ENCODE measurements around the gene PHC3.

The PHC3 gene

DNA sequence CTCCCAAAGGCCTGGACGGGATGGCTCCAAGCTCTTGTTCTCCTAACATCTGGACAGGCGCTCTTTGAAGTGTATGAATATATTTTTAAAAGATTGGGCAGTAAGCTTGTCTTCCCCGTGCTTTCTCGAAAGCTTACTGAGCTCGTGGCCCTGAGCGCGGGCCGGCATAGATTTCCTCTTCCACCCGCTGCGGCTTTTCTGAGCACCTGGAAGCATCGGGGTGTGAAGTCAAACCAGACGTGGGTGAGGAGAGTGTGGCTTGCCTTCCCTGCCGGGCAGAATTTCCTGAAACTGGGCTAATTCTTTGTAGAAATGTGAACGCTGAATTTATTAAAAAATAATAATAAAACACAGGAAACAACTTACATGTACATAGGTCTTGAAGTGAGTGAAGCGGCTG, 117.8 kb downstream of the PHC3 start:
- H3K27ac ChIP-seq (ENCODE audit: low read depth, low read length) = no peak overlapping the region
- peaks cover 0 to 16% of the 10 kb centered on the region in 2 donors for H3K36me3 ChIP-seq (ENCODE audit: control insufficient read depth in 1 of 2, insufficient read depth in 2 of 2, low read length in 2 of 2)
- no peaks in the 10 kb centered on the region for H3K27me3 ChIP-seq (ENCODE audit: control insufficient read depth in 1 of 2, insufficient read depth in 2 of 2, low read length in 2 of 2)
- no peak overlapping the region for H3K4me3 ChIP-seq (ENCODE audit: low read depth in 1 of 2, low read length in 2 of 2)
- no peaks in the 10 kb centered on the region for H3K9me3 ChIP-seq (ENCODE audit: control insufficient read depth in 1 of 2, low read length in 2 of 2)
- H3K9ac ChIP-seq (ENCODE audit: low read depth in 1 of 2, low read length in 2 of 2) = no peak overlapping the region
- no peaks in the 10 kb centered on the region for H3K4me1 ChIP-seq (ENCODE audit: control insufficient read depth in 1 of 2, insufficient read depth in 2 of 2, low read length in 2 of 2)

DNA sequence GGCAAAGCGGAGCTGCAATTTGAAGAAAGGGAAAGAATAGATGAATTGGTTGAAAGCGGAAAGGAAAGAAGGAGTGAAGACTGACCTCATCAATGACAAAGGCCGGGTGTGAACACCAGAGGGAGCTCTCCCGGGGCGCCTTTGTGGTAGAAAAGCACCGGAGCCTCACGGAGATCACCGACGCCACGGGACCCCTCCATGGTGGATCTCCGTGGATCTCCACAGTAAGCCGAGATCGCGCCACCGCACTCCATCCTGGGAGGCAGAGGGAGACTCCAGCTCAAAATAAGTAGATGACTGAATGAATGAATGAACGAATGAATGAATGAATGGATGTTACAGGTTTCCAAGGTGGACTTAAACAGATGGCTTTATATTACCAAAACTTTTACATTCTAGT, 118.8 kb downstream of the PHC3 start:
- Histone ChIP-seq H3K9me3 (ENCODE audit: control insufficient read depth in 1 of 2, low read length in 2 of 2) (no peaks in the 10 kb centered on the region), H3K4me3 (ENCODE audit: low read depth in 1 of 2, low read length in 2 of 2) (no peak overlapping the region), H3K27me3 (ENCODE audit: control insufficient read depth in 1 of 2, insufficient read depth in 2 of 2, low read length in 2 of 2) (no peaks in the 10 kb centered on the region), H3K27ac (ENCODE audit: low read depth, low read length) (no peak overlapping the region), H3K9ac (ENCODE audit: low read depth in 1 of 2, low read length in 2 of 2) (no peak overlapping the region), H3K36me3 (ENCODE audit: control insufficient read depth in 1 of 2, insufficient read depth in 2 of 2, low read length in 2 of 2) (peaks cover 0 to 16% of the 10 kb centered on the region in 2 donors), H3K4me1 (ENCODE audit: control insufficient read depth in 1 of 2, insufficient read depth in 2 of 2, low read length in 2 of 2) (peaks cover 7 to 9% of the 10 kb centered on the region in 2 donors)

GRCh38 chr3:170062068-170062467, 119.5 kb downstream of the PHC3 start:
- Histone ChIP-seq H3K9me3 (ENCODE audit: control insufficient read depth in 1 of 2, low read length in 2 of 2) (no peaks in the 10 kb centered on the region), H3K27ac (ENCODE audit: low read depth, low read length) (no peak overlapping the region), H3K4me1 (ENCODE audit: control insufficient read depth in 1 of 2, insufficient read depth in 2 of 2, low read length in 2 of 2) (peaks cover 14 to 16% of the 10 kb centered on the region in 2 donors), H3K36me3 (ENCODE audit: control insufficient read depth in 1 of 2, insufficient read depth in 2 of 2, low read length in 2 of 2) (peaks cover 0 to 16% of the 10 kb centered on the region in 2 donors), H3K9ac (ENCODE audit: low read depth in 1 of 2, low read length in 2 of 2) (no peak overlapping the region), H3K27me3 (ENCODE audit: control insufficient read depth in 1 of 2, insufficient read depth in 2 of 2, low read length in 2 of 2) (no peaks in the 10 kb centered on the region), H3K4me3 (ENCODE audit: low read depth in 1 of 2, low read length in 2 of 2) (no peak overlapping the region)

DNA sequence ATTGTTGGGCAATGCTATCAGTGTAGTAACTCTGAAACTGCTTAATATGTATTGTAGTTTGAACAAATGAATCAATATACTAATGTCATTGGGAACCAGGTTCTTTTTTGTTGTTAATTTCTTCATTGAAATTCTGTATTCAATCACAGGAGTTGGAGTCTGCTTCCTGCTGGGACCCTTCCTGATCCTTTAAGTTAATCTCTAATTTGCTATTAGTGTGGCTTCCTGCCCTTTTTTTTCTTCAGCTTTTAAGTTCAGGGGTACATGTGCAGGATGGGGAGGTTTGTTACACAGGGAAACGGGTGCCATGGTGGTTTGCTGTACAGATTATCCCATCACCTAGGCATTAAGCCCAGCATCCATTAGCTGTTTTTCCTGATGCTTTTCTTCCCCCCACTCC, 122.1 kb downstream of the PHC3 start:
- Histone ChIP-seq H3K4me1 (ENCODE audit: control insufficient read depth in 1 of 2, insufficient read depth in 2 of 2, low read length in 2 of 2) (peaks cover 15 to 27% of the 10 kb centered on the region in 2 donors), H3K9me3 (ENCODE audit: control insufficient read depth in 1 of 2, low read length in 2 of 2) (no peaks in the 10 kb centered on the region), H3K27ac (ENCODE audit: low read depth, low read length) (no peak overlapping the region)

GRCh38 chr3:170058127-170058526, 123.4 kb downstream of the PHC3 start:
- H3K27me3 ChIP-seq (ENCODE audit: control insufficient read depth in 1 of 2, insufficient read depth in 2 of 2, low read length in 2 of 2) = no peaks in the 10 kb centered on the region
- H3K4me3 ChIP-seq (ENCODE audit: low read depth in 1 of 2, low read length in 2 of 2) = no peak overlapping the region
- no peaks in the 10 kb centered on the region for H3K9me3 ChIP-seq (ENCODE audit: control insufficient read depth in 1 of 2, low read length in 2 of 2)
- no peak overlapping the region for H3K9ac ChIP-seq (ENCODE audit: low read depth in 1 of 2, low read length in 2 of 2)
- no peak overlapping the region for H3K27ac ChIP-seq (ENCODE audit: low read depth, low read length)
- peaks cover 0 to 15% of the 10 kb centered on the region in 2 donors for H3K36me3 ChIP-seq (ENCODE audit: control insufficient read depth in 1 of 2, insufficient read depth in 2 of 2, low read length in 2 of 2)
- peaks cover 15 to 27% of the 10 kb centered on the region in 2 donors for H3K4me1 ChIP-seq (ENCODE audit: control insufficient read depth in 1 of 2, insufficient read depth in 2 of 2, low read length in 2 of 2)

More for the DNA sequence above, 122.1 kb downstream of the PHC3 start:
- Histone ChIP-seq H3K9ac (ENCODE audit: low read depth in 1 of 2, low read length in 2 of 2) (no peak overlapping the region), H3K36me3 (ENCODE audit: control insufficient read depth in 1 of 2, insufficient read depth in 2 of 2, low read length in 2 of 2) (peaks cover 0 to 16% of the 10 kb centered on the region in 2 donors), H3K4me3 (ENCODE audit: low read depth in 1 of 2, low read length in 2 of 2) (no peak overlapping the region), H3K27me3 (ENCODE audit: control insufficient read depth in 1 of 2, insufficient read depth in 2 of 2, low read length in 2 of 2) (no peaks in the 10 kb centered on the region)

DNA sequence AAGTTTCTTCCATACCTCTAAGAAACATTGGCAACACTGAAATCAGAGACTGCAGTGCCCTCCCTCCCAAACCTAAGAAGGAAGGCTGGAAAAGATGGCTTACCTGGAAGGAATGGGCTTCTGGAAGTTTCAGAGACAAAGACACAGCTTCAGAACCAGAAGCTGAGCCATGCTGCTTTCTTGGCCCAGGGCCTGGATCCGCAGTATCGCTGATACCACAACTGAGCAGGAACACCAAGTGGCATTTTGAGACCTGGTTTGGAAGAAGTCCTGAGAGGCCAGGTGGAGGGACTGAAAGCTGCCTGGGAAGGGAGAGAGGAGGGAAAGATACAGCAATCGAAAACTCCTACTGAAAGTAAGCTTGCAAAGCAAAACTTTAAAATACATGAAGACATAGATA, 124.0 kb downstream of the PHC3 start:
- H3K4me1 ChIP-seq (ENCODE audit: control insufficient read depth in 1 of 2, insufficient read depth in 2 of 2, low read length in 2 of 2) = peaks cover 15 to 27% of the 10 kb centered on the region in 2 donors
- H3K4me3 ChIP-seq (ENCODE audit: low read depth in 1 of 2, low read length in 2 of 2) = no peak overlapping the region
- peak overlapping the region in 1 of 2 donors; percentile 20 for H3K9ac ChIP-seq (ENCODE audit: low read depth in 1 of 2, low read length in 2 of 2)
- no peaks in the 10 kb centered on the region for H3K27me3 ChIP-seq (ENCODE audit: control insufficient read depth in 1 of 2, insufficient read depth in 2 of 2, low read length in 2 of 2)
- peaks cover 0 to 14% of the 10 kb centered on the region in 2 donors for H3K36me3 ChIP-seq (ENCODE audit: control insufficient read depth in 1 of 2, insufficient read depth in 2 of 2, low read length in 2 of 2)
- no peaks in the 10 kb centered on the region for H3K9me3 ChIP-seq (ENCODE audit: control insufficient read depth in 1 of 2, low read length in 2 of 2)
- H3K27ac ChIP-seq (ENCODE audit: low read depth, low read length) = no peak overlapping the region

- no peak overlapping the region for H3K4me3 ChIP-seq (ENCODE audit: low read depth in 1 of 2, low read length in 2 of 2)
- H3K9ac ChIP-seq (ENCODE audit: low read depth in 1 of 2, low read length in 2 of 2) = no peak overlapping the region
- no peaks in the 10 kb centered on the region for H3K27me3 ChIP-seq (ENCODE audit: control insufficient read depth in 1 of 2, insufficient read depth in 2 of 2, low read length in 2 of 2)
- no peak overlapping the region for H3K27ac ChIP-seq (ENCODE audit: low read depth, low read length)
- H3K36me3 ChIP-seq (ENCODE audit: control insufficient read depth in 1 of 2, insufficient read depth in 2 of 2, low read length in 2 of 2) = peaks cover 0 to 11% of the 10 kb centered on the region in 2 donors
- no peaks in the 10 kb centered on the region for H3K9me3 ChIP-seq (ENCODE audit: control insufficient read depth in 1 of 2, low read length in 2 of 2)
- H3K4me1 ChIP-seq (ENCODE audit: control insufficient read depth in 1 of 2, insufficient read depth in 2 of 2, low read length in 2 of 2) = peaks cover 15 to 27% of the 10 kb centered on the region in 2 donors
These were observed 124.7 kb downstream of the PHC3 start for GRCh38 chr3:170056710-170057454.

- peaks cover 15 to 27% of the 10 kb centered on the region in 2 donors for H3K4me1 ChIP-seq (ENCODE audit: control insufficient read depth in 1 of 2, insufficient read depth in 2 of 2, low read length in 2 of 2)
- no peak overlapping the region for H3K27ac ChIP-seq (ENCODE audit: low read depth, low read length)
- H3K36me3 ChIP-seq (ENCODE audit: control insufficient read depth in 1 of 2, insufficient read depth in 2 of 2, low read length in 2 of 2) = peaks cover 0 to 12% of the 10 kb centered on the region in 2 donors
- no peak overlapping the region for H3K9ac ChIP-seq (ENCODE audit: low read depth in 1 of 2, low read length in 2 of 2)
- no peaks in the 10 kb centered on the region for H3K27me3 ChIP-seq (ENCODE audit: control insufficient read depth in 1 of 2, insufficient read depth in 2 of 2, low read length in 2 of 2)
- no peaks in the 10 kb centered on the region for H3K9me3 ChIP-seq (ENCODE audit: control insufficient read depth in 1 of 2, low read length in 2 of 2)
- H3K4me3 ChIP-seq (ENCODE audit: low read depth in 1 of 2, low read length in 2 of 2) = no peak overlapping the region
These were observed 126.3 kb downstream of the PHC3 start for GRCh38 chr3:170055209-170055608.

DNA sequence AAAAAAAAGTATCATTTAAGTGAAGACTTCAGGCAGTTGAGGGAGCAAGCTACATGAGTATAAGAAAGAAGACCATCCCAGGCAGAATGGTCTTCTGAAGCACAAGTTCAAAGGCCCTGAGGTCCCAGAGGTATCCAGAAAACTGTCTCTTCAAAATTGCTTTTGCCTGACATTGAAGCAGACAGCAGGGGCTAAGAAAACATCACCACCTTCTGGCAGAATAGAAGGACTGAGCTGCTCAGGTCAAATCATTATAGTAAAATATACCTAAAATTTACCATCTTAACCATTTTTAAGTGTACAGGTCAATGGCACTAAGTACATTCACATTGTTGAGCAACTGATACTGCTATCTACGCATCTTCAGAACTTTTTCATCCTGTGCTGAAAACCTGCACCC, 127.3 kb downstream of the PHC3 start:
- H3K4me3 ChIP-seq (ENCODE audit: low read depth in 1 of 2, low read length in 2 of 2) = no peak overlapping the region
- H3K27ac ChIP-seq (ENCODE audit: low read depth, low read length) = no peak overlapping the region
- no peaks in the 10 kb centered on the region for H3K9me3 ChIP-seq (ENCODE audit: control insufficient read depth in 1 of 2, low read length in 2 of 2)
- no peaks in the 10 kb centered on the region for H3K27me3 ChIP-seq (ENCODE audit: control insufficient read depth in 1 of 2, insufficient read depth in 2 of 2, low read length in 2 of 2)
- H3K4me1 ChIP-seq (ENCODE audit: control insufficient read depth in 1 of 2, insufficient read depth in 2 of 2, low read length in 2 of 2) = peaks cover 23 to 35% of the 10 kb centered on the region in 2 donors
- H3K9ac ChIP-seq (ENCODE audit: low read depth in 1 of 2, low read length in 2 of 2) = no peak overlapping the region
- H3K36me3 ChIP-seq (ENCODE audit: control insufficient read depth in 1 of 2, insufficient read depth in 2 of 2, low read length in 2 of 2) = peaks cover 0 to 7% of the 10 kb centered on the region in 2 donors

DNA sequence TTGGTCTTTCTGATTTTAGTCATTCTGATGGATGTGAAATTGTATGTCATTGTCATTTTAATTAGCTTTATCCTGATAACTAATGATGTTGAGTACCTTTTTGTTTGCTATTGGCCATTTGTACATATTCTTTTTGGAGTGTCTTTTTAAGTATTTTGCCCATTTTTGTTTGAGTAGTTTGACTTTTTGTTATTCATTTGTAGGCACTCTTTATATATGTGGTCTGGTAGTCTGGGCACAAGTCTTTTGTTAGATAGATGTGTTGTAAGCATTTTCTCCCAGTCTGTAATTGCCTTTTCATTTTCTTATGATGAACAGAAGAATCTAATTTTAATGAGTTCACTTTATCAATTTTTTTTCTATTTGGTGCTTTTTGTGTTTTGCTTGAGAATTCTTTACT, 129.1 kb downstream of the PHC3 start:
- H3K9ac ChIP-seq (ENCODE audit: low read depth in 1 of 2, low read length in 2 of 2) = no peak overlapping the region
- no peak overlapping the region for H3K27ac ChIP-seq (ENCODE audit: low read depth, low read length)
- peaks cover 23 to 32% of the 10 kb centered on the region in 2 donors for H3K4me1 ChIP-seq (ENCODE audit: control insufficient read depth in 1 of 2, insufficient read depth in 2 of 2, low read length in 2 of 2)
- peaks cover 0 to 7% of the 10 kb centered on the region in 2 donors for H3K36me3 ChIP-seq (ENCODE audit: control insufficient read depth in 1 of 2, insufficient read depth in 2 of 2, low read length in 2 of 2)
- no peak overlapping the region for H3K4me3 ChIP-seq (ENCODE audit: low read depth in 1 of 2, low read length in 2 of 2)
- no peaks in the 10 kb centered on the region for H3K9me3 ChIP-seq (ENCODE audit: control insufficient read depth in 1 of 2, low read length in 2 of 2)
- no peaks in the 10 kb centered on the region for H3K27me3 ChIP-seq (ENCODE audit: control insufficient read depth in 1 of 2, insufficient read depth in 2 of 2, low read length in 2 of 2)

All from duodenal mucosa (tissue), 2 donors.